OCI-M1 (cell line): ENCODE results near the gene PAK5.

Experiments
- DNase-seq: peaks from one replicate; lab custom pipeline; 2025; lab: John Stamatoyannopoulos, UW

The PAK5 gene

DNA sequence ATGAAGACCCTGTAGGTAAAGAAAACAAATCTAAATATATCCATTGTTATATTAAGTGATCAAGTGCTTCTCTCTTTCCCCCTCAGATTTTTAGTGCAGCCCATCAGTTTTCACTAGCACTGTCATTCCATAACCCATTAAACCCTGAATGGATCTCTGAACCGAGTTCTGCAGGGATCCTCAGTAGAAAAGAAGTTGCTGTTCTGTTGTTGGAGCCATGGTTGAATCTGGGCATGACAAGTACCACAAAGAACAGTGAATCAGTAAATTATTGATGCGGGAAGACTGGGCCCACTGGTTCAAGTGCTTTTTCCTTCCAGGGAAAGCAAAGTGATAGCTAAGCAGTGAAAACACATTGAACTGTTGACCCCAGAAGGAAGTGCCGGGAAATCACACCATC, 264.1 kb downstream of the PAK5 start:
- DNase-seq = no peak

DNA sequence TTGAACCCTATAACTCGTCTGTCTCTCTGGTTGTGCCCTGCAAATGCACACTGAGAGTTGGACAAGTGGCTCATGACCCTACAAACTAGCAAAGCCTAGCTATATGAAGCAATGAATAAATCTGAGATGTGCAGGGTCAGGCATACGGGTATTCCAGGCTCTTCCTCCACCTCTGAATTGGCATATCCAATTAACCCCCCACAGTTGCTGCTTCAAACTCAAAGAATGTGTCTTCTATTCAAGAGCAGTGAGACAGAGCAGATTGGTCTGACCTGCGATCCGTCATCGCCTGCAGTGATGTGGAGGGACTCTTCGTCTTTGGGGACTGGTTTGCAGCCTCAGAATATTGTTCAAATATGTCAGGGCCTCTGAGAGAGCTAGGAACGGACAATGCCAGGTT, 264.7 kb downstream of the PAK5 start:
- no peak for DNase-seq

DNA sequence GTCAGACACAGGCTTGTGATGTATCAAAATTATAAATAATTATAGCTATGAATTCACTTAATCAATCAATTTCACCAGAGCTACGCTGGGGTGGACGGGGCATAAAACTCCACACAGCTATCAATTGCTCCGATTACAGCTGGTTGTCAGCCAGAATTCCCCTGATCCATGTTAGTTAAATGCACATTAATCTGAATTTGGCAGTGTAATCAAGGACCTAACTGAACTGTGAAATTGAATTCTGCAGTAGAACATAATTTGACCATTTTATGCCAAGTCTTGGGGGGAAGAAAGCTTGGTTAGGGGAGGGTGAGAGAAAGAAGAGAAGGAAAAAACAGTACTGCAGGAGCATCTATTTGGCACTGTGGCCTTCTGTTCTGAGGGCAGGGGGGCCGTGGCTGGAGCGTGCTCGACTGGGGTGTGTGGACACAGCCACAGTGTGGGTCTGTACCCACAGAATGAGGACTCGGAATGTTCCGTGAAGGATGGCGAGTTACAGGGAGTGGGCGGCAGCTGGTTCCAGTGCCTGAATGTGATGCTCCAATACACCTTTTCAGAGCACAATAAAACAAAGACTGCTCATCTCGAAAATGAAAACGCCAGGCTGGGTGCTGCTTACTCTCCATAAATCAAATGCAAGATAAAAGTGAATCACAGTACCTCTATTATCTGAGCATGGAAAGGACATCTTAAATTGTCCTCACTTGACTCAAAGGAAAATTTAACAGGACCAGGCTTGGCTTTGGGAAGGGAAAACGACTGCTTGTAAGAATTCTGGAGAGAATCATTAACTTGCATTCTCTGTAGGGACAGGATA, 265.3 kb downstream of the PAK5 start:
- DNase-seq = no peak

DNA sequence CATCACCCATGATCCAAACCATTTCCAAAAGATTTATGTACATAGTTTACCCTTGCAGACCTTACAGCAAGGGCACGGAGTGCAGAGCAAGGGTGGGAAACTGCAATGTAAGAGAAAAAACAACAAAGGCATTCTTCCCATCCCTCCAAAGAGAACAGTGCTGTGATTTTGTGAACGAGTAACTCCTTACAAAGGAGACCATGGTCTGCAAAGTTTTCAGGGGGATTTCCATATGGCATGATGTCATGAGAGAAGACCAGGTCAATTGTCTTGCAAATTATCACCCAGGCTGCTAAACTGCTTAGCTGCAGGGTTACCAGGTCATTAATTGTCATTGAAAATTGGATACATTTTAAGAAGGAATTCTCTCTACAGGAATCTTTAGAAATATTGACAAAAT, 266.2 kb downstream of the PAK5 start:
- DNase-seq = no peak

DNA sequence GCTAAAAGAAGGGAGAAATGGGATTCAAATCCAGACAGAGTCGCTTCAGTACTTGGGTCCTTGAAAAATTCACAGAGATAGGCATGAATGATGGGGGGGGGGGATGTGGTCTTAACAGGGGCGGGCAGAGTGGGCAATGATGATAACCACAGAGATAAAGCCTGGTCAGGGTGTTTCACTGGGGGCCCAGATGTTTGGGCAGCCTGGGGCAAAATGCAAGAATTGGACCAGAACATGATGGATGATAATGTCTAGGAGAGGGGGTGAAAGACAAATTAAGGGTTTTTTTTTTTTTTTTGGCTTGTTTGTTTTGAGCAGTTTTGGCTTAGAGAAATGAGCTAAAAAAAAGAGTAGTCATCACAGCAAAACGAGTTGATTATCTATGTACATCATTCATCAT, 267.1 kb downstream of the PAK5 start:
- no peak for DNase-seq

DNA sequence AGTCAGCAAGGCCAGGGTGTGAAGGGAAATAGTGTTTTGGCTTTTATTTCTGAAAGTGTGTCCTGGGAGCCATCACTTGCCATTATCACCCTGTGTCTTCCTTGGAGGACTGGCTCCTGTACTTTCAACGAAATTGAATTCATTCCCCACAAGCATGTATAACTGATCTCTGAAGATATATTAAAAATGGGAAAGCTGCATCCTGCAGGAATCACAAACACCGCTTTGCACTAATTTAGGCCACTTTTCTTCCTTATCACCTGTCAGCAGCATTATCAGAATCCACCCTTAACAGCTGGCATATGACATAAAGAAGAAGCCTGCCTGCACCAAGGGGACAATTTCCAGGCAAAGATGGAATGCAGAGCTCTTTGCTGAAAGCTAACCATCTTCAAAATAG, 268.3 kb downstream of the PAK5 start:
- no peak for DNase-seq

DNA sequence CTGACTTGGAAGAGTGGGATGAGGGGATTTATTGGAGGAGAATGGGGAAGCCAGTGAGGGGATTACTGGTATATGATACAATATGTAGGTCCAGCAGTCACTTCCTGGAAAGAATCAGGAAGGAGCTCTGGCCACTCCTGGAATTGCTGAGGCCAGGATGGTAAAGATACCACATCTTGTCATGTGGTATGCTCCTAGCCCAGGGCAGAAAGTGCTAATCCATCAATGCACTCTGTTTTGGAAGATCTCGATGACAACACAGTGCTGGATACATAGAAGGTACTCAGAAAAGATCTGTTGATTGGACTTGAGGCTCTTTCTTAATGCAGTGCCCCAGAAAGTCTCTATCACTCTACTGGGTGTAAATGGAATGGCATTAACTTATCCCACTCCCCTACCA, 271.9 kb downstream of the PAK5 start:
- no peak for DNase-seq

DNA sequence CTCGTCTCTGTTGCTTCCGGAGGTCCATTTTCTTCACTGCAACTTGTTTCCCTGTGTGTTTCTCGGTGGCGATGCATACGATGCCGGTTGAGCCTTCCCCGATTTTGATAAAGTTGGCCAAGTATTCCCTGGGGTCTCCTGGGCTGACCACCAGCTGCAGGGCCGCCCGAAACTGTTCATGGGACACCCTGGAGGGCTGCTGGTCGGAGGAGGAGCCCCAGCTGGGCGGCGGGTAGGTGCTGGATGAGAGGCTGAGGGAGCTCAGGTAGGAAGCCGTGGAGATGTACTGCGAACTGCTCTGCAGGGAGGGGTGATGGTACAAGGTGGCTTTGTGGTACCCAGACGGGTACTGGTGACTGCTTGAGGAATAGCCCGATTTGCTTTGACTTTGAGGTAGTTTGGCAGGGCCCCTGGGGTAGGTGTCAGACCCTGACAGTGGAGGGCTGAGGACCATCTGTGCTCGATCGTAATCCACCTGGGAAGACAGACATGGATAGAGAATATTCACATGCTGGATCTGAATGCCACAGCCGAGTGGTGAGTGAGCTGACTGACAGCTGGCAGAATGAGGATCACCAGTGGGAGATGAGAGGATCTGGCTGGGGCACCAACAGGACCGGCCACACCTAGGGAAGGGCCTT, 272.8 kb downstream of the PAK5 start:
- DNase-seq = no peak

DNA sequence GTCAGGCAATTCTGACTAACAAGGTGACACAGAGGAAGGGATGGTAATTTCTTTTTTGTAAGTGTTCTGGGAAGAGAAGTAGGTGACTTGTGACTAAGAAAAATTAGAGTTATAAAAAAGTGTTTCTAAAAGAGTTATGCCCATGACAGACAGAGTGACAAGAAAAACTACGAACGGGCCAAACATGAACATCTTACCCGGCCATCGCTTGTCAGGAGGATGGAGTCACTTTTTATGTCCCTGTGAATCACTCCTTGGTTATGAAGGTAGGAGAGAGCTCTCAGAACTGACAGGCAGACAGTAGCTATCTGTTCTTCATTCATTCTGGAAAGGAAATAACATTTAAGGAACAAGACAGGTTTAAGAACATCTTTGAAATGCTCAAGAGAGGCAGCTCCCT, 281.5 kb downstream of the PAK5 start:
- DNase-seq = no peak

DNA sequence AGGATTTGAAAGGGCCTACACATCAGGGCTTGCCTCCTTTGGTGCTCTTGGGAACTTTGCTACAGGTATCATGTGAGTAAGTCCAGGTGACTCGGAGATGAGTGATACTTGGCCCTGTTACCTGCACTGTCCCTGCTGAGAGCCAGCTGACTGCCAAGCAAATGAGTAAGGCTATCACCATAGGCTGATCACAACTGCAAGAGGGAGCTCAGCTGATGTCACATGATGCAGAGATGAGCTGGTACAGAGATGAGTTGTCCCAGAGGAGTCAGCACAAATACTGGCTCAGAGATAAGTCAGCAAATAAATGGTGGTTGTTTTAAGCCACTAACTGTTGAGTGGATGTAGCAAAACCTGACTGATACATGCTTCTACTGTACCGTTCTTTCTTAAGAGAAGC, 283.1 kb downstream of the PAK5 start:
- DNase-seq = no peak

DNA sequence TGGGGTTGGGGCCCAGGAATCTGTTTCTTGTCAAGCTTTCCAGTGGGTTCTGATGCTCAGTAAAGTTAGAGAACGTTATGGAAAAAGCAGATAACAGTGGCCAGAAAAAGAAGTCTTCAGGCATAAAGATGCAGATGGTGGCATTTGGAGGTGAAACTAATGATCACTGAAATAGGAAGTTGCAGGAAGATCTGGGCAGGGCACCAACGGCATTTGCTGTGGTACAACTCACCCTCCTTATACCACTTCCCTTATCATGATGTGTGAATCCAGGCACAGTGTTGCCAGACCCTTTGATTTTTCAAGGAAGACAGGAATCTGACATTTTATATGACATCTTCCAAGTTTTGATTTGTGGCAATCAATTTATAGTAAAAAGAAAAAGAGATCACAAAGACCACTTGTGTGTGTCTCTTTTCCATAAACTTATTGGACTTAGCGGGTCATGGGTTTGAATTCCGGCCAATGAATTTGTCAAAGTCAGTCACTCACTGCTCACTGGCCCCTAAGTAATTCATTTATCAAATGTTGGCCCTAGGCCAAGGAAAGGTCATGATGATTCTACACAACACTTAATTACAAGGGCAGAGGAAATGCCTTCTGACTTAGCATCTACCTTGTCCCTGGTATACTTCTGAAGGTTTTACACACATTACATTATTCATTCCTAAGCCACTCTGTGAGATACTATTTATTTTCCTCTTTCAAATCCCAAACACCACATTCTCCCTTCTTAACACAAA, 286.9 kb downstream of the PAK5 start:
- DNase-seq = no peak

DNA sequence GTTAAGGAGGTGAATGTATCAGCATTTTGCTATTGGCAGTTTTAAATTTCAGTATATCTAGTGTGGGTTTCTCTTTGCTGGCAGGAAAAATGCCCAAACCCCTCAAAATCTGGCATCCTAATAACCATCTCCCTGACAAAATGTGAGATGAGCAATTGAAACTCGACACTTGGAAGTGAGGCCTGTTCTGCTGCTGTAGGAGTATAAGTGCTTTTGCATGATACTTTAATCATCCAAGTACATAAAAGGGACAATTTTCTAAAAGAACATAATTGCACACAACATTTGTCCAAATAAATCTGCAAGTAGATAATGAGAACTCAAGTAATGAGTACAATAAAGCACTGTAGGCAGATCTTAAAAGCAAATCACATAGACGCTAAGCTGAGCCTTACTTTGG, 288.0 kb downstream of the PAK5 start:
- DNase-seq = no peak

DNA sequence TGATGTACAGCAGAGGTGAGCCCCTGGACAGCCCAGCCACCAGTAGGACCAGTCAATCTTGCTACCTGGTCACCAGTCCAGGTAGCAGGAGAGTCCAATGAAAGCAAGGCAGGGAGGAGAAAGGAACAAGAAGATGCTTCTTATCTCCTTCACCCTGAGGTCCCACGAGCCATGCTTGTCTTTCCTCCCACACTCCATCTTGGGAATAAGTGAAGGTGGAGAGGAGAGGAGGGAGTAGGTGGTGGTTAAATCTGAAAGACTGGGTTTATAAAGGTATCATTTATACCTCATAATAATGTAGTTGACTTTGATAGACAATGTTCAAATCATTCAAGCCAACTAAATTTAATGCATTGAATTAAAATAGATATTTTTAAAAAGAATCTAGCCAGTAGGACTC, 288.6 kb downstream of the PAK5 start:
- DNase-seq = no peak

DNA sequence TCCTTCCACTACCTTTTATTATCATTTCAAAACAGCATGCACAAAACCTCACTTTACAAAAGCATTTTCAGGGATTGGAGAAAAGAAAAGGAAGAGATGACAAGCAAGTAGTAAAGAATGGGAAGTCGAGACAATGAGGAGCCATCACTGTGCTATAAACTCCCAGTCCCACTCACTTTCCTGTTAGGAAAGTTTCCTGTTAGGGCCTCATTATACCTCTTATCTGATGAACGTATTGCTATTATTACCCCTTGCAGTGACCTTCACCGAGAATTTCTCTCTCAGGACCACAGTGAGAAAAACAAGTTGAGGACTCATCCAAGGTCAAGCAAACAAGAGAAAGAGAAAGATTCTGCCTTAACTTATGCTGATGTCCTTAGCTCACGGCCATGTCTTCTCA, 295.7 kb downstream of the PAK5 start:
- no peak for DNase-seq

DNA sequence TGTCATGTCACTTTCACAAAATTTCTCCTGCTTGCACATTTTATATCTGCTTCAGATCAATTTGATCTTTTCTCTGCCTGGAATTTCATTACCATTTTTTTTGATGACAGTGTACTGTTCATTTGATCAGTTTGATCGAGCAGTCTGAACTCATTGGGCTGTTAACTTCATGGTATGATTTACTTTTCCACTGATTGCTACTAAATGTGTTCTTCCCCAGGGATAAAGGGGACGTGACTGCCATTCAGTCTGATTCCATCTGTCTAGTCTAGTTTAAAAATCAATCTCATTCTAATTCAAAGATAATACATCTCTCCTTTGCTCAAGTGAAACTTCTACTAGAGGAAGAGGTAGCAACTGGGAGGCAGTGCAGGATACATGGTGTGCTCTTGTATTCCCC, 303.4 kb downstream of the PAK5 start:
- DNase-seq = no peak

DNA sequence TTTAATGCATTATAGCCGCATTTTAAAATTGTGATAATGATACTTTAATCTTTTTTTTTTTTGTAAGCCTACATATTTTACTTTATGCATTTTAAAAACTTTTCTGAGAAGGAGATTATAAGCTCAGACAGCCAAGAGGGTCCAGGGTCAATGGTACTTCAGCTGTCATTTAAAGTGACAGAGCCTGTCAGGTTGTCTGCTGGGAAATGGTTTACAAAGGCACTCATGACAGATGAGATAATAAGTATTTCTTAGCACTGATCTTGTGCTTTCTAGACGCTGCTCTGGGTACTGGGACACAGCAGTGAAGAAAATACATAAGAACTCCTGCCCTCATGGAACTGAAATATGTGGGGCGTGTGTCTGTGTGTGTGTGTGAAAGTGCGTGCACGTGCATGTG, 304.9 kb downstream of the PAK5 start:
- no peak for DNase-seq

DNA sequence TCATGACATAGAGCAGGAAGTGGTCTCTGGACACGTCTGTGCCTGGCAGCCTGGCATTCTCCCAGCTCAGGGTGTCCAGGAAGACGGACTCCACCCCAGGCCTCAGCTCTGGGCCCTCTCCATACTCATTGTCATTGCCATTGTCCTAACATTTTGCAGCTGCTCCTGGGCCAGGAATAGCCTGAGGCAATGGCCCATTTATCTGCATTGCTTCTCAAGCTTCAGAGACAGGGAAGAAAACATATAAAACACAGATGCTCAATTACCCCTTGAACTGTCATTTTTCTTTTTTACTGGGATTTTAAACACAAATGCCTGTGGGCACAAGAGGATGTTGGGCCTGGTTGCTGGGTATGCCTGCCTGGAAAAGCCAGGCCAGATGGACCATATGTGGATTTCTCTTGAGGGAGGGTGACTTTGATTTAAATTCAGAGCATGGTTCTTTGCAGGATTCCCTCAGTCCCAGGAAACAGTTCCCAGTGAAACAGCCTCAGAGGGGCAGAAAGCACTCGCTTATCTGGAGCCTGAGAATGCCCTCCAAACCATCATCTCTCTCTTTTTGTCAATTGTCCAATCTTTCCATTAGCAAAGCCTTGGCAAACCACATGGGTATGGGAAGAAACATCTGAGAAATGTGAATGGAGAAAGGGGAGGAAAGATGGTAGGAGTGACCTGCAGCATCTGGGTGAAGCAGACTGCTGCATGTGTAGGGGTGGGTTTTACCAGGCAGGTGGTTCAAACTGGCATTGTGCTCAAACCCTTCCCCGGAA, 306.6 kb downstream of the PAK5 start:
- DNase-seq = no peak

DNA sequence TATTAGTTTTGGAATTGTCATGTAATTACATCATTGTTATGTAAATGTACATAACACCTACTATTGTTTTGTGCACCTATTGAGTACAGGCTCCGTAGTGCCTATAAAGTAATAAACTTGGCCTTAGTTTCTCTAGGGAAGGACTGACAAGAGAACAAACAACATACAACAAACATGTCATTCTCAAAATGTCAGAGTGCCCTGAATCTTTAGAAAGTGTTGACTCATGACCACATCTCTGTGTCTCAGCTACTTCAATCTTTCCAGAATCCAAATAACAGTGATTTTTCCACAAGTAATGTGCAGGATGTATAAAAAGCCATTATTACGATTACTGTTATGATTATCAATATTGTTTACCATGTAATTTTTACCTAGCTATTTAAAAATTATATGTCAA, 307.3 kb downstream of the PAK5 start:
- no peak for DNase-seq

DNA sequence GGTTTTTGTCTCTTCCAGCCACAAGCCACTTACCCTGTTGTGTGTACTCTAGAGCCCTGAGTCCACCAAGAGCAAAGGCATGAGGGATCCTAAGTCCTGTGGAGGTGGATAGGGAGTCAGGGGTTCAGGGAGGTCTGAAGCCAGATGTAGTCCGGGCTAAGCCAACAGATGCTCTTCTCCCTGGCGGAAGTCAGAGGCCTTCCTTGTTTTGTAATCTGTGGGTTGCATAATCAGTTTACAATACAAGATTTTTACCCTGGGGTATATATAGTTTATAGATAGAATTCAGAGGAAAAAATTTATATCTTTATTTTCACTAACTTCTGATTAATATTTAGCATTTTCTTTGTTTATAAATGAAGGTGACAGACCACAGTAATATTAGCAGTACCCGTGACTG, 315.2 kb downstream of the PAK5 start:
- DNase-seq = no peak

DNA sequence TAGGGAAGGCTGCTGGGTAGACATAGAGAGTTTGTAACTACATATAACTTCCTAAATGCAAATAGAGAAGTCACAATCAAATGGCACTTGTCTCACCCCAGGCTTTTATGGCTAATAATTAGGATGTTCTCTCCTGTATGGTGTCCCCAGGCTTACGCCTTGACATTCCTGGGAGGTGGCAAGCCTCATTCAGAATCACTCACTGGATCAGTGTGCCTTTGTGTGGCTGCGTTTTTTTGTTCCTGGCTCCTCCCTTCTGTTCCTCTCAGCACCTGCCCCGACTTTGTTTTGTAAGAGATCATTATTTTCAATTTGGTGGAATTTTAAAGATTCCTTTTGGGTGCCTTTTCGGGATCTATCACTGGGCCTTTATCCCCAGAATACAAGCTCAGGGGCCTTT, 318.8 kb downstream of the PAK5 start:
- no peak for DNase-seq

DNA sequence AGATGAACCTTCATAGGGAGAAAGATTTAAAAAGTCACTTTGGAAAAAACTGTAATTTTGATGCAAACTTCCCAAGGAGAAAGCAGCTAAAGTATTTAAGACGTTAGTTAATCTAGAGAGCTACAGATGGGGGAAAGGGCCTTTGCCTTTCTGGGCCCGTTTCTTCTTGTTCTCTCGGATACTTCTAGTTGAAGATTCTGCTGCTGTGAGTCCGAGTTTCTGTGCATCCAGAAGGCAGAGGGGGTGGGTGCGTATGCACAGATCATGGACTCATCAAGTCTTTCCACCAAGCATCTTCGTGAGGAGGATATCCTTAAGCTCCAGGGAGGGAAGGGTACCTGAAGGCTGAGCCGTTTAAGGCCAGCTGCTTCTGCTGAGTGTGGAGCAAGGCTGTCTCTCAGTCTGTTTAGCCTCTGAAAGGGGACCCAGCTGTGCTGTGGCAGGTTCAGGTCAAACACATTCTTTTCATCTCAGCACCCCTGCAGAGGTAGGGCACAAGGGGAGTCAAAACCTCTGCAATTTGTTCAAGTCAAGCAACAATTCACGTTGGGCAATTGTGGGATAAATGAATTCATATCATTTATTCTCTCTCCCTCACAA, 320.2 kb downstream of the PAK5 start:
- DNase-seq = no peak
